Neuronal stem cell (in vitro differentiated cells): ENCODE results near the gene GSTM1.

ENCODE experiments used
- DNase-seq: peaks from one replicate; pipeline ENCODE4 v3.0.0-alpha.2; 2013; ENCODE audit warnings: low spot score
- H2AFZ ChIP-seq: one replicate; pipeline ENCODE4 v1.6.1; 2013; ENCODE audit warnings: mild to moderate bottlenecking, low read length, inconsistent platforms
- H2AK5ac ChIP-seq: 2 replicates; pipeline ENCODE4 v1.6.1; 2013; ENCODE audit warnings: low read depth, mild to moderate bottlenecking, inconsistent platforms, low read length, moderate library complexity, mixed read lengths
- H2BK120ac ChIP-seq: 2 replicates; pipeline ENCODE4 v1.6.1; 2013; ENCODE audit warnings: low read depth, mild to moderate bottlenecking, inconsistent platforms, low read length, moderate library complexity, mixed read lengths
- H2BK12ac ChIP-seq: one replicate; pipeline ENCODE4 v1.6.1; 2013; ENCODE audit warnings: low read length, inconsistent platforms
- H2BK15ac ChIP-seq: 2 replicates; pipeline ENCODE4 v1.6.1; 2013; ENCODE audit warnings: mild to moderate bottlenecking, low read length, inconsistent platforms, mixed read lengths
- H2BK5ac ChIP-seq: one replicate; pipeline ENCODE4 v1.6.1; 2013; ENCODE audit warnings: inconsistent platforms, mild to moderate bottlenecking, low read length, moderate library complexity
- H3K14ac ChIP-seq: one replicate; pipeline ENCODE4 v1.6.1; 2013; ENCODE audit warnings: low read length, inconsistent platforms
- H3K18ac ChIP-seq: 2 replicates; pipeline ENCODE4 v1.6.1; 2013; ENCODE audit warnings: low read length, inconsistent platforms
- H3K23ac ChIP-seq: 2 replicates; pipeline ENCODE4 v1.6.1; 2013; ENCODE audit warnings: low read depth, mild to moderate bottlenecking, mixed read lengths, low read length, inconsistent platforms; ENCODE audit not compliant: poor library complexity
- H3K27ac ChIP-seq: replicated peaks from 3 replicates; pipeline ENCODE4 v1.5.1; 2013; ENCODE audit warnings: low read length, inconsistent platforms
- H3K27me3 ChIP-seq, 3 experiments: 2 replicates each; pipeline ENCODE4 v1.6.1; 2013; ENCODE audit warnings: low read length in 3 of 3, mild to moderate bottlenecking in 2 of 3, inconsistent platforms in 1 of 3, low read depth in 1 of 3, mixed read lengths in 1 of 3, moderate library complexity in 1 of 3; ENCODE audit not compliant: control insufficient read depth in 3 of 3, insufficient read depth in 3 of 3
- H3K36me3 ChIP-seq, 2 donors: replicated peaks in 1 of 2; 2 replicates each; pipeline ENCODE4 v1.6.1; 2013; ENCODE audit warnings: low read length in 2 of 2; ENCODE audit not compliant: control insufficient read depth in 2 of 2, insufficient read depth in 2 of 2
- H3K4ac ChIP-seq: 2 replicates; pipeline ENCODE4 v1.6.1; 2013; ENCODE audit warnings: inconsistent platforms, mild to moderate bottlenecking, low read length, moderate library complexity
- H3K4me1 ChIP-seq, 2 donors: 1 replicate in 1 of 2; 2 replicates in 1 of 2; pipeline ENCODE4 v1.6.1; 2013; ENCODE audit warnings: low read length in 2 of 2, low read depth in 1 of 2; ENCODE audit not compliant: control insufficient read depth in 2 of 2, insufficient read depth in 1 of 2
- H3K4me2 ChIP-seq: one replicate; pipeline ENCODE4 v1.6.1; 2013; ENCODE audit warnings: mild to moderate bottlenecking, low read length, inconsistent platforms; ENCODE audit not compliant: insufficient read depth, poor library complexity, severe bottlenecking
- H3K4me3 ChIP-seq, 2 donors: 2 replicates each; pipeline ENCODE4 v1.5.1; 2013; ENCODE audit warnings: low read length in 2 of 2, mild to moderate bottlenecking in 2 of 2, inconsistent platforms in 1 of 2, moderate library complexity in 1 of 2
- H3K79me1 ChIP-seq: one replicate; pipeline ENCODE4 v1.6.1; 2013; ENCODE audit warnings: low read depth, mild to moderate bottlenecking, inconsistent platforms, low read length, moderate library complexity
- H3K9ac ChIP-seq: one replicate; pipeline ENCODE4 v1.6.1; 2013; ENCODE audit warnings: mild to moderate bottlenecking, low read depth, low read length, inconsistent platforms; ENCODE audit not compliant: poor library complexity
- H3K9me3 ChIP-seq, 2 donors: replicated peaks in 1 of 2; 2 replicates each; pipeline versions ENCODE3 to v1.6.1; 2013; ENCODE audit warnings: low read length in 2 of 2, mild to moderate bottlenecking in 2 of 2, inconsistent platforms in 1 of 2, low read depth in 1 of 2, mixed read lengths in 1 of 2, moderate library complexity in 1 of 2; ENCODE audit not compliant: control insufficient read depth in 2 of 2, insufficient read depth in 1 of 2
- H4K8ac ChIP-seq: one replicate; pipeline ENCODE4 v1.6.1; 2013; ENCODE audit warnings: low read depth, mild to moderate bottlenecking, inconsistent platforms, low read length, moderate library complexity
- H4K91ac ChIP-seq: one replicate; pipeline ENCODE4 v1.6.1; 2013; ENCODE audit warnings: low read length, low read depth, mild to moderate bottlenecking, inconsistent platforms; ENCODE audit not compliant: poor library complexity
- WGBS, 2 donors: extraction: QIAGEN DNeasy Blood & Tissue Kit; methylation state at CpG; one replicate each; pipeline ENCODE4 v1.1.7; 2013; ENCODE audit warnings: missing lambda C conversion rate in 2 of 2, mixed read lengths in 1 of 2; ENCODE audit not compliant: insufficient read length in 2 of 2, insufficient replicate concordance in 1 of 2; ENCODE audit errors: extremely low coverage in 2 of 2; 5-methylcytosine and 5-hydroxymethylcytosine counted together

The GSTM1 gene

DNA sequence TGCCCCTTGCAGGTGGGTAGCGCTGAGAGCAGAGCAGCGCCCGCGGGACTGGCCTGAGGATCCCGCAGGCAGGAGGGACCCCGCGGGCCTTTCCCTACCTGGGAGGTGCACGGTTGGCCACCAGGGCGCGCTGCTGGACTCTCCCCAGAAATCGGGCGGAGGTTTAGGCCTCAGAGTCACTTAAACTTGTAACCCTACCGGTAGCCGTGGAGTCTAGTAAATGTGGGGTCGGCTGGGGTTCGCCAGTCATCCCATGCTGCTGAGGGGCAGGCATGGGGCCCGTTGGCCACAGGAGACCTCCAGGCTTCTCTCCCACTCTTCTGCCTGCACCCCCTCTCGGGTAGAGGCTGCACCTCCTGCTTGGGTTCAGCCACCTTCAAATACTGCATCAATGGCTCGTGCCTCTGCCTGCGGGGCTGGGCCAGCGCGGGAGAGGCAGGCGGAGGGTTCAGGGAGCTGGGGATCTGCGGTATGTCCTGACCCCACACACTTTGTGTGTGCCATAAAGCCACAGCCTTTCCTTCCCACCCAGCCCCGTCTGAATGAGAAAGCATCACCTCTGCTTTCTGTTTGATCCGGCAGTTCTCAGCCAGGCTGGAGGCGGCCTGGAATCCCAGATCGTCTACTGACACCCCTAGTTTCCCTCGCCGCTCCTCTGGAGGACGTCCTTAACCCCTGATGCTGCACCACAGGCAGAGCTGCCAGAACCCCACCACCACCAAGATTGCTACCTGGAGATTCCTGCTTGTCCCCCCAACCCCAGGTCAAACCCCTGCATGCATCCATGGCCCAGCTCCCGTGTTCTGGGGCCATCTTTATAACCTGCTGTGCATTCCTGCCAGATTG is 44.0 kb upstream of the GSTM1 start:
- no peak overlapping the region for H4K8ac ChIP-seq
- H3K14ac ChIP-seq: peak overlapping the region; percentile 5
- peak overlapping the region; percentile 15 for H2AK5ac ChIP-seq
- no peak overlapping the region for H4K91ac ChIP-seq
- H3K4me1 ChIP-seq: peaks cover 3 to 5% of the 10 kb centered on the region in 2 donors
- H3K4me3 ChIP-seq: no peak overlapping the region
- H2BK15ac ChIP-seq: peak overlapping the region; percentile 91
- no peak overlapping the region for H3K27ac ChIP-seq
- peaks cover 0 to 9% (median 3%) of the 10 kb centered on the region in 3 experiments for H3K27me3 ChIP-seq
- no peaks in the 10 kb centered on the region for H3K79me1 ChIP-seq
- H2BK120ac ChIP-seq: no peak overlapping the region
- peak overlapping the region; percentile 86 for H3K23ac ChIP-seq
- peak overlapping the region; percentile 90 for H2AFZ ChIP-seq
- H3K9me3 ChIP-seq: peaks cover 0 to 10% of the 10 kb centered on the region in 2 donors
- H3K18ac ChIP-seq: peak overlapping the region; percentile 84
- no peak overlapping the region for H3K4ac ChIP-seq
- peak overlapping the region; percentile 44 for H2BK5ac ChIP-seq
- peak overlapping the region; percentile 82 for H2BK12ac ChIP-seq
- WGBS, 2 donors: no CpG with 5 or more reads among the region's 32 CpGs
- DNase-seq: peak; percentile 75
- no peaks in the 10 kb centered on the region for H3K36me3 ChIP-seq
- no peak overlapping the region for H3K4me2 ChIP-seq
- peak overlapping the region; percentile 60 for H3K9ac ChIP-seq

DNA sequence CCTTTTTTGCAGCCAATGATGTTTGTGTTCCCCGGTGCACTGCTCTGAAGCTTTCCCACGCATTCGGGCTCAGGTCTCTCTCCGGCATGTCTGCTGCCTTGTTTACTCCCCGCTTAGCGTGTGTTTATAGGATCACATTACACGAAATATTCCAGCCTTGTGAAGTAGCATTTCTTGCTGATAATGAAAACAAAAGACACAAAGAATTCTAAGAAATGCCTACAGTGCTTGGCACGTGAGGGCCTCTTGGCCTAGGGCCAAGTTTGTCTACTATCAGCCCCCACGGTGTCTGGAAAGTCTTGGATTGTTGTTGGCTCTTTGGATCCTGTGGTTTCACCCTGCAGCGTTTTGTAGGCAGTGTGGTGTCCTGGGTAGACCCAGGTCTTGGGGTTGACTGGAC is 42.9 kb upstream of the GSTM1 start:
- Histone ChIP-seq H3K4me3 (no peak overlapping the region), H2BK12ac (no peak overlapping the region), H3K79me1 (no peaks in the 10 kb centered on the region), H2BK5ac (no peak overlapping the region), H3K4me1 (peaks cover 3 to 6% of the 10 kb centered on the region in 2 donors), H3K4ac (no peak overlapping the region), H3K23ac (no peak overlapping the region), H3K9ac (no peak overlapping the region), H3K4me2 (no peak overlapping the region), H3K14ac (no peak overlapping the region), H4K91ac (no peak overlapping the region), H3K9me3 (peaks cover 0 to 10% of the 10 kb centered on the region in 2 donors), H2BK15ac (no peak overlapping the region), H3K27ac (no peak overlapping the region), H3K27me3 (peaks cover 0 to 9% (median 3%) of the 10 kb centered on the region in 3 experiments), H3K36me3 (no peaks in the 10 kb centered on the region), H2AK5ac (no peak overlapping the region), H2BK120ac (no peak overlapping the region), H4K8ac (no peak overlapping the region), H3K18ac (no peak overlapping the region), H2AFZ (no peak overlapping the region)
- no CpG with 5 or more reads among the region's 10 CpGs for WGBS, 2 donors
- no peak for DNase-seq

DNA sequence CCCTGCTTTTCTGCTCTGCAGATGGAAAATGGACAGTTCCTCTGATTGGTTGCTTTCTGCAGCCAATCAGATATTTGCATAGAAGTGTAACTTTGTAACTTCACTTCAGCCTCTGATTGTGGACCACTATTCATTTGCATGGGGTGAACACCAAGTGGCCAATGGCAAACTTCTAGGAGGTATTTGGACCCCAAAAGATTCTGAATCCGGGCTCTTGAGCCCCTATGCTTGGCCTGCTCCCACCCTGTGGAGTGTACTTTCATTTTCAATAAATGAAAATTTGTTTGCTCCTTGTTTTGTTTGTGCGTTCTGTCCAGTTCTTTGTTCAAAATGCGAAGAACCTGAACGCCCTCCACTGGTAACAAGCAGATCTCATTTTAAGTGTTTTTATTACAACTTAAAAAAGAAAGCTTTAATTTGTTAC is 38.1 kb upstream of the GSTM1 start:
- Histone ChIP-seq H3K4me2 (no peak overlapping the region), H4K8ac (no peak overlapping the region), H3K14ac (no peak overlapping the region), H2AK5ac (no peak overlapping the region), H3K27me3 (peaks cover 0 to 17% (median 4%) of the 10 kb centered on the region in 3 experiments), H3K23ac (no peak overlapping the region), H2BK15ac (no peak overlapping the region), H3K4me1 (peaks cover 0 to 2% of the 10 kb centered on the region in 2 donors), H3K18ac (no peak overlapping the region), H3K27ac (no peak overlapping the region), H3K36me3 (no peaks in the 10 kb centered on the region), H3K79me1 (no peaks in the 10 kb centered on the region), H2AFZ (peak overlapping the region; percentile 71), H2BK12ac (no peak overlapping the region), H2BK5ac (no peak overlapping the region), H3K4me3 (no peak overlapping the region), H3K9me3 (peaks cover 0 to 10% of the 10 kb centered on the region in 2 donors), H2BK120ac (no peak overlapping the region), H3K4ac (no peak overlapping the region), H4K91ac (no peak overlapping the region), H3K9ac (no peak overlapping the region)
- no peak for DNase-seq
- no CpG with 5 or more reads among the region's 4 CpGs for WGBS, 2 donors

GRCh38 chr1:109650609-109651008 is 37.0 kb upstream of the GSTM1 start:
- Histone ChIP-seq H3K4ac (no peak overlapping the region), H3K4me3 (no peak overlapping the region), H3K9me3 (peaks cover 0 to 7% of the 10 kb centered on the region in 2 donors), H3K27ac (no peak overlapping the region), H2BK120ac (no peak overlapping the region), H2AK5ac (no peak overlapping the region), H3K27me3 (peaks cover 0 to 17% (median 11%) of the 10 kb centered on the region in 3 experiments), H3K79me1 (no peaks in the 10 kb centered on the region), H2AFZ (no peak overlapping the region), H3K23ac (no peak overlapping the region), H2BK5ac (no peak overlapping the region), H3K4me2 (no peak overlapping the region), H2BK12ac (no peak overlapping the region), H3K9ac (no peak overlapping the region), H4K8ac (no peak overlapping the region), H3K36me3 (no peaks in the 10 kb centered on the region), H3K4me1 (peaks cover 2 to 4% of the 10 kb centered on the region in 2 donors), H3K18ac (no peak overlapping the region), H3K14ac (no peak overlapping the region), H4K91ac (no peak overlapping the region), H2BK15ac (no peak overlapping the region)
- no peak for DNase-seq
- WGBS, 2 donors: no CpG with 5 or more reads among the region's 3 CpGs
